SJSA1 (cell line): Measurements from ENCODE around the gene TNFSF4. TPM values are rescaled to one million over a fixed set of nuclear protein-coding genes. Genes with fewer than 3 reads are reported as not detected.

Experiments used
- DNase-seq, 2 experiments: peaks; one replicate each; pipeline ENCODE4 v3.0.0-alpha.2; 2015 to 2020; ENCODE audit warnings: low spot score in 2 of 2, low read depth in 1 of 2
- H3K27ac ChIP-seq: fragments of 250-450 bp; sonication (Bioruptor Pico); 2 replicates; pipeline ENCODE4 v1.5.1; 2020; ENCODE audit warnings: mild to moderate bottlenecking, moderate library complexity
- H3K27me3 ChIP-seq: fragments of 250-450 bp; sonication (Bioruptor Pico); replicated peaks from 2 replicates; pipeline ENCODE4 v1.5.1; 2020; ENCODE audit warnings: mild to moderate bottlenecking, moderate library complexity
- H3K36me3 ChIP-seq: fragments of 250-450 bp; sonication (Bioruptor Pico); 2 replicates; pipeline ENCODE4 v1.5.1; 2020; ENCODE audit warnings: mild to moderate bottlenecking
- H3K4me1 ChIP-seq: fragments of 250-450 bp; sonication (Bioruptor Pico); replicated peaks from 2 replicates; pipeline ENCODE4 v1.6.1; 2021; ENCODE audit warnings: mild to moderate bottlenecking
- H3K4me3 ChIP-seq: fragments of 250-450 bp; sonication (Bioruptor Pico); 2 replicates; pipeline ENCODE4 v1.5.1; 2020; ENCODE audit warnings: mild to moderate bottlenecking
- H3K9me3 ChIP-seq: fragments of 250-450 bp; sonication (Bioruptor Pico); replicated peaks from 2 replicates; pipeline ENCODE4 v1.5.1; 2020; ENCODE audit warnings: mild to moderate bottlenecking
- total RNA-seq: library from RNA; depleted of rRNA; stranded (reverse); fragments of >200 nt; shearing (Covaris generic); gene quantifications from 2 replicates; pipeline ENCODE4 v1.2.3, GENCODE V29; 2014; rRNA removed

TNFSF4 gene
- total RNA-seq, 1 experiment from 2014 or later: 0.24 TPM

- Histone ChIP-seq H3K9me3 (no peaks in the 10 kb centered on the region), H3K27ac (no peak overlapping the region), H3K4me1 (no peaks in the 10 kb centered on the region; the same call in 1 of the 2 replicates), H3K36me3 (no peaks in the 10 kb centered on the region), H3K4me3 (no peak overlapping the region), H3K27me3 (no peaks in the 10 kb centered on the region)
- DNase-seq: no peak
Observed at GRCh38 chr1:173137107-173137706, 69.9 kb downstream of the TNFSF4 start.

DNA sequence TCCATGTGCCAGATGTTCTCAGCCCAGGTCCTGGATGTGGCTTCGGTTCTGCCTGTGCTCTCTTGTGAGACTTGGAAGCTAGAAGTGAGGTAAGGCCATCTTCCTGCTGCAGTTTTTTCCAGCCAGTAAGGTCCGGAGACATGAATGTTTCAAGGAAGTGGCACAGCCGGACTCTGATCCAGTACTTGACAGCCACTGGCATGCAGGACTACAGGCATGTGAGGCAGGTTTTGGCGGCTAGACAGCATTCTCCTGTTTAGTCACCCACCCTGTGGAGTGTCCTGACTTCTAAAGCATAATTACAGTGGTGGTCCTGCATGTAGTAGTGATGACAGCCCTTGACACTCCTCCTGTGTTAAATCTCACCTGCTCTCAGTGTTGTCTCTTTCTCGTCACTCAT lies 72.3 kb downstream of the TNFSF4 start:
- H3K4me1 ChIP-seq: no peaks in the 10 kb centered on the region; the same call in 1 of the 2 replicates
- H3K36me3 ChIP-seq: no peaks in the 10 kb centered on the region
- no peak overlapping the region for H3K4me3 ChIP-seq
- no peaks in the 10 kb centered on the region for H3K9me3 ChIP-seq
- DNase-seq: no peak
- no peak overlapping the region for H3K27ac ChIP-seq
- no peaks in the 10 kb centered on the region for H3K27me3 ChIP-seq

DNA sequence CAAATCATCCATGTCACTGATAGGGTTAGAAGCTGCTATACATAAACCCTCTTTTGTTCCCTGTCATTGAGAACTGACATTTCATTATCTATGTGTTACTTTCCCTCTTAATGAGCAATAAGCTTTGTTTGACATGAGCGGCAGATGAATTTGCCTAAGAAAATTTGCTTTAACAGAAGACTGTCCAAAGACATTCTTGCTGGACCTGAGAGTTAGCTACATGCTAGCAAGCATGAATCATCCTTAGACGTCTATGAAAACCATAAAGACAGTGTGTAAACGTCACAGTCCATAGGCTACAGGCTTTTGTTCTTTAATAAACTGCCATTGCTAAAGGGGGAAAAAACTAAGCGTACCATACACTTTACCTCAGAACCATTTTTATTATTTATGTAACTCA lies 73.1 kb downstream of the TNFSF4 start:
- no peak overlapping the region for H3K4me3 ChIP-seq
- no peak for DNase-seq
- no peaks in the 10 kb centered on the region for H3K27me3 ChIP-seq
- no peaks in the 10 kb centered on the region for H3K36me3 ChIP-seq
- H3K9me3 ChIP-seq: no peaks in the 10 kb centered on the region
- no peaks in the 10 kb centered on the region; the same call in 1 of the 2 replicates for H3K4me1 ChIP-seq
- no peak overlapping the region for H3K27ac ChIP-seq

Other genes starting within 250 kb of the TNFSF4 start
- 0.05 TPM in 1 of 2 replicates, not detected in the other for gene TNFSF18, start 156.4 kb downstream of the TNFSF4 start, total RNA-seq